ENCODE results near the gene KCNK15.

Gene KCNK15

GRCh38 chr20:44704551-44704971, 41.1 kb upstream of the KCNK15 start:
- no peak overlapping the region for H3K9ac ChIP-seq (ENCODE audit: low read length in 2 of 2)
- peaks cover 25% of the 10 kb centered on the region for H3K4me1 ChIP-seq (ENCODE audit: control insufficient read depth, insufficient read depth, low read length)
- no peak overlapping the region for H3K4me3 ChIP-seq (ENCODE audit: low read length in 2 of 2)
- H3K36me3 ChIP-seq (ENCODE audit: control insufficient read depth in 2 of 2, insufficient read depth in 2 of 2, low read length in 2 of 2) = no peaks in the 10 kb centered on the region
- no peak overlapping the region for H3K27ac ChIP-seq (ENCODE audit: low read length)
- H3K27me3 ChIP-seq (ENCODE audit: control insufficient read depth in 1 of 2, insufficient read depth in 2 of 2, low read length in 2 of 2) = peaks cover 0 to 2% of the 10 kb centered on the region in 2 donors
- H3K9me3 ChIP-seq (ENCODE audit: control insufficient read depth in 2 of 2, low read length in 2 of 2) = no peaks in the 10 kb centered on the region

GRCh38 chr20:44705364-44706094, 40.1 kb upstream of the KCNK15 start:
- H3K4me1 ChIP-seq (ENCODE audit: control insufficient read depth, insufficient read depth, low read length) = peaks cover 23% of the 10 kb centered on the region
- H3K36me3 ChIP-seq (ENCODE audit: control insufficient read depth in 2 of 2, insufficient read depth in 2 of 2, low read length in 2 of 2) = no peaks in the 10 kb centered on the region
- no peak overlapping the region for H3K9ac ChIP-seq (ENCODE audit: low read length in 2 of 2)
- H3K9me3 ChIP-seq (ENCODE audit: control insufficient read depth in 2 of 2, low read length in 2 of 2) = no peaks in the 10 kb centered on the region
- H3K27me3 ChIP-seq (ENCODE audit: control insufficient read depth in 1 of 2, insufficient read depth in 2 of 2, low read length in 2 of 2) = peaks cover 0 to 2% of the 10 kb centered on the region in 2 donors
- H3K4me3 ChIP-seq (ENCODE audit: low read length in 2 of 2) = no peak overlapping the region
- H3K27ac ChIP-seq (ENCODE audit: low read length) = no peak overlapping the region

GRCh38 chr20:44706301-44707017, 39.2 kb upstream of the KCNK15 start:
- H3K36me3 ChIP-seq (ENCODE audit: control insufficient read depth in 2 of 2, insufficient read depth in 2 of 2, low read length in 2 of 2) = no peaks in the 10 kb centered on the region
- H3K9ac ChIP-seq (ENCODE audit: low read length in 2 of 2) = no peak overlapping the region
- H3K27ac ChIP-seq (ENCODE audit: low read length) = no peak overlapping the region
- H3K4me3 ChIP-seq (ENCODE audit: low read length in 2 of 2) = no peak overlapping the region
- peaks cover 18% of the 10 kb centered on the region for H3K4me1 ChIP-seq (ENCODE audit: control insufficient read depth, insufficient read depth, low read length)
- peaks cover 0 to 2% of the 10 kb centered on the region in 2 donors for H3K27me3 ChIP-seq (ENCODE audit: control insufficient read depth in 1 of 2, insufficient read depth in 2 of 2, low read length in 2 of 2)
- H3K9me3 ChIP-seq (ENCODE audit: control insufficient read depth in 2 of 2, low read length in 2 of 2) = no peaks in the 10 kb centered on the region

GRCh38 chr20:44707018-44707579, 38.6 kb upstream of the KCNK15 start:
- no peaks in the 10 kb centered on the region for H3K27me3 ChIP-seq (ENCODE audit: control insufficient read depth in 1 of 2, insufficient read depth in 2 of 2, low read length in 2 of 2)
- H3K9me3 ChIP-seq (ENCODE audit: control insufficient read depth in 2 of 2, low read length in 2 of 2) = no peaks in the 10 kb centered on the region
- H3K27ac ChIP-seq (ENCODE audit: low read length) = no peak overlapping the region
- no peak overlapping the region for H3K9ac ChIP-seq (ENCODE audit: low read length in 2 of 2)
- H3K4me1 ChIP-seq (ENCODE audit: control insufficient read depth, insufficient read depth, low read length) = peaks cover 14% of the 10 kb centered on the region
- no peaks in the 10 kb centered on the region for H3K36me3 ChIP-seq (ENCODE audit: control insufficient read depth in 2 of 2, insufficient read depth in 2 of 2, low read length in 2 of 2)
- no peak overlapping the region for H3K4me3 ChIP-seq (ENCODE audit: low read length in 2 of 2)

GRCh38 chr20:44709380-44709779, 36.3 kb upstream of the KCNK15 start:
- Histone ChIP-seq H3K4me3 (ENCODE audit: low read length in 2 of 2) (no peak overlapping the region), H3K9ac (ENCODE audit: low read length in 2 of 2) (no peak overlapping the region), H3K27ac (ENCODE audit: low read length) (no peak overlapping the region), H3K36me3 (ENCODE audit: control insufficient read depth in 2 of 2, insufficient read depth in 2 of 2, low read length in 2 of 2) (no peaks in the 10 kb centered on the region), H3K4me1 (ENCODE audit: control insufficient read depth, insufficient read depth, low read length) (peaks cover 8% of the 10 kb centered on the region), H3K9me3 (ENCODE audit: control insufficient read depth in 2 of 2, low read length in 2 of 2) (no peaks in the 10 kb centered on the region), H3K27me3 (ENCODE audit: control insufficient read depth in 1 of 2, insufficient read depth in 2 of 2, low read length in 2 of 2) (no peaks in the 10 kb centered on the region)

GRCh38 chr20:44709797-44710196, 35.9 kb upstream of the KCNK15 start:
- no peaks in the 10 kb centered on the region for H3K9me3 ChIP-seq (ENCODE audit: control insufficient read depth in 2 of 2, low read length in 2 of 2)
- H3K4me3 ChIP-seq (ENCODE audit: low read length in 2 of 2) = no peak overlapping the region
- H3K9ac ChIP-seq (ENCODE audit: low read length in 2 of 2) = no peak overlapping the region
- no peak overlapping the region for H3K27ac ChIP-seq (ENCODE audit: low read length)
- peaks cover 12% of the 10 kb centered on the region for H3K4me1 ChIP-seq (ENCODE audit: control insufficient read depth, insufficient read depth, low read length)
- no peaks in the 10 kb centered on the region for H3K27me3 ChIP-seq (ENCODE audit: control insufficient read depth in 1 of 2, insufficient read depth in 2 of 2, low read length in 2 of 2)
- no peaks in the 10 kb centered on the region for H3K36me3 ChIP-seq (ENCODE audit: control insufficient read depth in 2 of 2, insufficient read depth in 2 of 2, low read length in 2 of 2)

GRCh38 chr20:44711237-44711636, 34.4 kb upstream of the KCNK15 start:
- no peak overlapping the region for H3K9ac ChIP-seq (ENCODE audit: low read length in 2 of 2)
- H3K4me3 ChIP-seq (ENCODE audit: low read length in 2 of 2) = no peak overlapping the region
- H3K9me3 ChIP-seq (ENCODE audit: control insufficient read depth in 2 of 2, low read length in 2 of 2) = no peaks in the 10 kb centered on the region
- no peaks in the 10 kb centered on the region for H3K36me3 ChIP-seq (ENCODE audit: control insufficient read depth in 2 of 2, insufficient read depth in 2 of 2, low read length in 2 of 2)
- H3K4me1 ChIP-seq (ENCODE audit: control insufficient read depth, insufficient read depth, low read length) = peaks cover 19% of the 10 kb centered on the region
- peaks cover 0 to 2% of the 10 kb centered on the region in 2 donors for H3K27me3 ChIP-seq (ENCODE audit: control insufficient read depth in 1 of 2, insufficient read depth in 2 of 2, low read length in 2 of 2)
- H3K27ac ChIP-seq (ENCODE audit: low read length) = no peak overlapping the region

- peaks cover 0 to 5% of the 10 kb centered on the region in 2 donors for H3K27me3 ChIP-seq (ENCODE audit: control insufficient read depth in 1 of 2, insufficient read depth in 2 of 2, low read length in 2 of 2)
- H3K9ac ChIP-seq (ENCODE audit: low read length in 2 of 2) = no peak overlapping the region
- H3K9me3 ChIP-seq (ENCODE audit: control insufficient read depth in 2 of 2, low read length in 2 of 2) = no peaks in the 10 kb centered on the region
- H3K36me3 ChIP-seq (ENCODE audit: control insufficient read depth in 2 of 2, insufficient read depth in 2 of 2, low read length in 2 of 2) = no peaks in the 10 kb centered on the region
- H3K4me3 ChIP-seq (ENCODE audit: low read length in 2 of 2) = peak overlapping the region in 1 of 2 donors; percentile 55
- peaks cover 15% of the 10 kb centered on the region for H3K4me1 ChIP-seq (ENCODE audit: control insufficient read depth, insufficient read depth, low read length)
- H3K27ac ChIP-seq (ENCODE audit: low read length) = no peak overlapping the region
Observed at GRCh38 chr20:44714102-44714700, 31.5 kb upstream of the KCNK15 start.

- Histone ChIP-seq H3K27me3 (ENCODE audit: control insufficient read depth in 1 of 2, insufficient read depth in 2 of 2, low read length in 2 of 2) (peaks cover 0 to 5% of the 10 kb centered on the region in 2 donors), H3K4me1 (ENCODE audit: control insufficient read depth, insufficient read depth, low read length) (peaks cover 15% of the 10 kb centered on the region), H3K4me3 (ENCODE audit: low read length in 2 of 2) (peak within 1 kb of the TSS in 1 of 2 donors; percentile 55), H3K36me3 (ENCODE audit: control insufficient read depth in 2 of 2, insufficient read depth in 2 of 2, low read length in 2 of 2) (no peaks in the 10 kb centered on the region), H3K27ac (ENCODE audit: low read length) (no peak within 1 kb of the TSS), H3K9me3 (ENCODE audit: control insufficient read depth in 2 of 2, low read length in 2 of 2) (no peaks in the 10 kb centered on the region), H3K9ac (ENCODE audit: low read length in 2 of 2) (no peak within 1 kb of the TSS)
Observed at GRCh38 chr20:44714701-44715498, 30.8 kb upstream of the KCNK15 start, which contains the start of gene CCN5. Gene CCN5 (plus strand): TSS chr20:44715369. CDS start chr20:44715391, 22 bp downstream.

Measured in stomach smooth muscle (tissue), 2 donors.